ENCODE data around the gene ZNF80.

Gene ZNF80

DNA sequence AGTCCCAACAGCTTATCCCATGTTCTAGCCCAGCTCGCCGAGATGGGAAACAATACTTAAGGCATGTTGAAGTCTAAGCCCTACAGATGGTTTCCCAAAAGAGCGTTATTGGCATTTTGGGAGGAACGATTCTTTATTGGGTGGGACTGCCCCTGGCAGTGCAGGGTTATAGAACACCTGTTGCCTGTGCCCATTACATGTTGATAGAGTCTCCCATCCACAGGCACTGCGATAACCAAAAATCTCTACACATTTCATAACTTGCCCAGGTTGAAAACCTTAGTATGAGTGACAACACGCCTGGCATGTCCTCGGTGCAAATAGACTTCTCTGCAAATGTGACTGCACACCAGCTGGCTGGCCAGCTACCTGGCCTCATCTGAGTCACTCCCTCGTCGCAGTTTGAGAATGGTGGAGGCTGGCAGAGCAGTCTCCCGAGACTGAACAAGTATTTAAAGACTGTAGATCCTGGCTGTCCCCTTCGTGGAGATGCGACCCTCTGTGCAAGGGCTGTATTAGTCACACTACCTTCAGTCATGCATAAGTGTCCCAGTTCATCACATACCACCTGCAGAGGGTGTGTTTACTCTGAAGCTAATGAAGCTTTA lies 18.7 kb downstream of the ZNF80 start:
- no peak for DNase-seq

- DNase-seq: no peak
These were observed 19.4 kb downstream of the ZNF80 start for GRCh38 chr3:114218006-114218405.

GRCh38 chr3:114217266-114217665 lies 20.1 kb downstream of the ZNF80 start:
- DNase-seq: no peak

GRCh38 chr3:114216186-114216970 lies 21.0 kb downstream of the ZNF80 start:
- no peak for DNase-seq

GRCh38 chr3:114214542-114215341 lies 22.6 kb downstream of the ZNF80 start:
- no peak for DNase-seq

- DNase-seq: peak; percentile 77
These were observed 23.5 kb downstream of the ZNF80 start for GRCh38 chr3:114213627-114214541.

DNA sequence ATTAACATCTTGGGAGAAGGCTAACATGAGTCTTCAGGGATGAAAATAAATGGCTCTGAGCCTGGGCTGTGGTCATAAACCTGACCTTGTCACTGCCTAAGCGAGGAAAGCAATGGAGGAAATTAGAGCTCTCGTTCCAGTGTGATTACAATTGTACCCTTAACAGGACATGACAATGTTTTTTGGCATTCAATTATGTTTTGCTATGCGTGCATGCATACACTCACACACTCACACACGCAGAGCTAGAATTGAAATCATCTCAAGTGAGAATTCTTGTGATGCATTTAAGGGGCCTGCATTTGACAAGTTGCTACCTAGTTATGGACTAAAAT lies 24.1 kb downstream of the ZNF80 start:
- DNase-seq: peak; percentile 56

DNA sequence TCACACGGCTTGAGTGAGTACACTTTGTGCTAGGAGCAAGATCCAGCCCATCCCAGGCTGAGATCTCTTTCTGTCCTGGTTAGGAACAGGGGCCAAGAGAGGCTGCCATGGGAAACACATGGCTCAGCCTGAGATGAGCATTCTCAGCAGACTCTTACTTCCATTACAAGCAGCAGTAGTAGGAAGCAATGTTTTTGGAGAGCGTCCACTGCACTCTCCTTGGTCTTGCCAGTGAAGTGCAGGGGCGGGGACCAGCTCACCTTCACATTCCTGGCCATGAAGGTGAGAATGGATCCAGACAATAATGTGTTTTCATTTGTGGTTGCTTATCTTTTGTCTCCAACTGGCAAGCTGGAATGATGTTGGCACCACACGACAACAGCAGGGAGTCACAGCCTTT lies 24.7 kb downstream of the ZNF80 start:
- DNase-seq: no peak

DNA sequence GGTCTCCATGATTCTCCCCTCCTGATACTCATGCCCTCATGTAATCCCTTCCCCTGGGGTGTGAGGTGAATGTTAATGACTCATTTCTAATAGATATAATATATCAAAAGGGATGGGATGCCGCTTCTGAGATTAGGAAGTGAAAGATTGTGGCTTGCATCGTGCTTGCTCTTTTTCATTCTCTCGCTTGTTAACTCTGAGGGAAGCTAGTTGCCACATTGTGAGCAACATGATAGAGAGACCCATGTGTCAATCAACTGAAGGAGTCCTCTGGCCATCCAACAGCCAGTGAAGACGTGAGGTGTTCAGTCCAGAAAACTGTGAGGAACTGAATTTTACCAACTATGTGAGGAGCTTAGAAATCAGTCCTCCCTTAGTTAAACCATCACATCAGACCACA lies 29.6 kb downstream of the ZNF80 start:
- no peak for DNase-seq

- DNase-seq: no peak
These were observed 31.0 kb downstream of the ZNF80 start for GRCh38 chr3:114206342-114206741.

GRCh38 chr3:114205541-114205940 lies 31.8 kb downstream of the ZNF80 start:
- no peak for DNase-seq

DNA sequence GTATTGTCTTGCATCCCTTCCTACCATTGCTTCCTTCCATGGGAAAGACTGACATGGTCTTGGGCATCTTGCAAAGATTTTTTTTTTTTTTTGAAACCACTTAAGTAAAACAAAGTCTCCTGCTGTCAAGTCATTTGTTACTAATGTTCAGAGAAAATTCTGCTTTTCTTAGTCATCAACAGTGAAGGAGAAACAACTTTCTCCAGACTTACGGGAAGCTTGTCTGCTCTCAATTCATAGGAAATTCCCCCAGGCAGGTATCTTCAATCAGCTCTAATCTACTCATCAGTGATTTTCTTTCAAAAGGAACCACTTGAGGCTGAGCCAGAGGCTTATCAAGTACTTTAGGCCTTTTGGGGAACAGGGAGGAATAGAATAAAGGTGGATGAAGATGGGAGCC lies 42.6 kb downstream of the ZNF80 start:
- no peak for DNase-seq

DNA sequence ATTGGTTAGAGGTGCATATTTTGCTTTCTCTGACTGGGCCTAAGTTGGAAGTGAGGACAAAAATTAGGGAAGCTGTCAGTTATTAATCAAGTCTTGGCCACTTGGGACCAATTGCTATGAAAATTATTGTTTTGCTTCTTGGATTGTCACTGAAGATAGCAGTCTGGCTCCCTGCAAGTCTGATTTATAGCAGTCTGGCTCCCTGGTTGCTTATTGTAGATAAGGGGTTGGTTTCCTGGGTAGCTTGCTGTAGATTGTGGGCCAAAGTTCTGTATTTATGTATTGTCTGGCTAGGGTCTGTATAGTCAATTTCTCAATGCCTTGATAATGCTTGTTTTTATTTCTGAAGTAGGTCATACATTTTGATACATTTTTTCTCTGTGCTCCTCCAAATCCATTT lies 45.2 kb downstream of the ZNF80 start:
- DNase-seq: no peak

DNA sequence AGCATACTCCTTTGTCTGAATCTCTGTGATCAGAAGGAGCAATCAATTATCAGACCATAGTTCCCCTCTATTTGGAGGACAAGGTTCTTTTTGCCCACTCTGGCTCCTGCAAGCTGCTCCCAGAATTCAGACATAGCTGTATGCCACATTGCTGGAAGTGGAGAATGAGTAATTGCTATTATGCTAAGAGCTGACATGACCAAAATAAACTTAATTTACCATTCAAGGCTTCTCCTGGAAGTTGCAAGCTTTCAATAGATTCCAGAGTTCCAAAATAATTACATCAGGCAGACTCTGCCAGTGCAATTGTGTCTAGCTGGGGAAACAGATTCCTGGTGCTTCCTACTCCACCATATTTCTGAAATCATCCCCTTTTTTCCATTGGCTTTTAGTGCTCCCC lies 50.9 kb downstream of the ZNF80 start:
- DNase-seq: no peak

Data from eye (tissue), 1 donor.